NCI-H1105 (cell line): ENCODE results near the gene PARD6B.
"Not testable (repeated sequence)": the region's sequence is repeated elsewhere in the genome, so short reads cannot be mapped to it uniquely, and the experiment has no call there.

ENCODE experiments used
- DNase-seq: peaks from one replicate; lab custom pipeline; 2025; lab: John Stamatoyannopoulos, UW

The PARD6B gene

GRCh38 chr20:50746138-50746940, 15.0 kb downstream of the PARD6B start:
- peak; percentile 7 for DNase-seq

GRCh38 chr20:50747275-50747674, 15.9 kb downstream of the PARD6B start:
- DNase-seq = no peak

GRCh38 chr20:50750145-50750671, 18.8 kb downstream of the PARD6B start:
- DNase-seq = no peak

GRCh38 chr20:50753152-50753551, 21.8 kb downstream of the PARD6B start:
- DNase-seq = no peak

GRCh38 chr20:50754420-50754819, 23.0 kb downstream of the PARD6B start:
- DNase-seq = no peak

GRCh38 chr20:50756447-50756846, 25.1 kb downstream of the PARD6B start:
- no peak for DNase-seq

- DNase-seq = no peak
Measured at GRCh38 chr20:50758469-50758868, 27.1 kb downstream of the PARD6B start.

- DNase-seq = no peak
Measured at GRCh38 chr20:50758992-50759391, 27.6 kb downstream of the PARD6B start.

- DNase-seq = no peak
Measured at GRCh38 chr20:50759678-50760077, 28.3 kb downstream of the PARD6B start.

- no peak for DNase-seq
Measured at GRCh38 chr20:50762045-50762422, 30.7 kb downstream of the PARD6B start.

- DNase-seq = no peak
Measured at GRCh38 chr20:50762435-50763220, 31.2 kb downstream of the PARD6B start.

- not testable (repeated sequence) for DNase-seq
Measured at GRCh38 chr20:50763550-50764458, 32.4 kb downstream of the PARD6B start.

- DNase-seq = not testable (repeated sequence)
Measured at GRCh38 chr20:50765251-50765650, 33.9 kb downstream of the PARD6B start.

GRCh38 chr20:50765674-50766073, 34.3 kb downstream of the PARD6B start:
- DNase-seq = no peak

- DNase-seq = not testable (repeated sequence)
Measured at GRCh38 chr20:50766955-50767809, 35.8 kb downstream of the PARD6B start.

GRCh38 chr20:50768991-50769390, 37.6 kb downstream of the PARD6B start:
- not testable (repeated sequence) for DNase-seq

- not testable (repeated sequence) for DNase-seq
Measured at GRCh38 chr20:50769551-50770085, 38.2 kb downstream of the PARD6B start.

- not testable (repeated sequence) for DNase-seq
Measured at GRCh38 chr20:50771419-50772080, 40.2 kb downstream of the PARD6B start.

GRCh38 chr20:50772420-50773185, 41.2 kb downstream of the PARD6B start:
- DNase-seq = no peak
